Skeletal muscle tissue (tissue), 4 donors: ENCODE results near the gene ARMS2. TPM values are rescaled to one million over a fixed set of nuclear protein-coding genes. Genes with fewer than 3 reads are reported as not detected.

Source experiments
- H3K27ac ChIP-seq: one replicate; pipeline ENCODE4 v1.7.0; 2013; ENCODE audit warnings: mild to moderate bottlenecking, low read depth, low read length, inconsistent platforms
- H3K27me3 ChIP-seq, 3 donors: one replicate each; pipeline ENCODE4 v1.7.0; 2013; ENCODE audit warnings: low read length in 3 of 3; ENCODE audit not compliant: control insufficient read depth in 3 of 3, insufficient read depth in 3 of 3
- H3K36me3 ChIP-seq, 3 donors: one replicate each; pipeline ENCODE4 v1.7.0; 2013; ENCODE audit warnings: low read length in 3 of 3; ENCODE audit not compliant: control insufficient read depth in 3 of 3, insufficient read depth in 3 of 3
- H3K4me1 ChIP-seq, 3 donors: one replicate each; pipeline ENCODE4 v1.7.0; 2013; ENCODE audit warnings: low read length in 3 of 3, mild to moderate bottlenecking in 3 of 3; ENCODE audit not compliant: control insufficient read depth in 3 of 3, insufficient read depth in 3 of 3
- H3K4me3 ChIP-seq, 3 donors: one replicate each; pipeline ENCODE4 v1.7.0; 2013; ENCODE audit warnings: low read length in 3 of 3
- H3K9ac ChIP-seq, 3 donors: one replicate each; pipeline ENCODE4 v1.7.0; 2013; ENCODE audit warnings: low read length in 3 of 3, mild to moderate bottlenecking in 3 of 3, moderate library complexity in 2 of 3, low read depth in 1 of 3
- H3K9me3 ChIP-seq, 3 donors: one replicate each; pipeline ENCODE4 v1.7.0; 2013; ENCODE audit warnings: low read length in 3 of 3; ENCODE audit not compliant: control insufficient read depth in 3 of 3
- total RNA-seq: library from RNA; depleted of rRNA; stranded (reverse); fragments of >200 nt; gene quantifications from one replicate; pipeline ENCODE4 v1.2.3, GENCODE V29; 2014
- donor health status: Osteomylitis.

ARMS2 gene
- total RNA-seq, 1 donor from 2014 or later, result not detected

DNA sequence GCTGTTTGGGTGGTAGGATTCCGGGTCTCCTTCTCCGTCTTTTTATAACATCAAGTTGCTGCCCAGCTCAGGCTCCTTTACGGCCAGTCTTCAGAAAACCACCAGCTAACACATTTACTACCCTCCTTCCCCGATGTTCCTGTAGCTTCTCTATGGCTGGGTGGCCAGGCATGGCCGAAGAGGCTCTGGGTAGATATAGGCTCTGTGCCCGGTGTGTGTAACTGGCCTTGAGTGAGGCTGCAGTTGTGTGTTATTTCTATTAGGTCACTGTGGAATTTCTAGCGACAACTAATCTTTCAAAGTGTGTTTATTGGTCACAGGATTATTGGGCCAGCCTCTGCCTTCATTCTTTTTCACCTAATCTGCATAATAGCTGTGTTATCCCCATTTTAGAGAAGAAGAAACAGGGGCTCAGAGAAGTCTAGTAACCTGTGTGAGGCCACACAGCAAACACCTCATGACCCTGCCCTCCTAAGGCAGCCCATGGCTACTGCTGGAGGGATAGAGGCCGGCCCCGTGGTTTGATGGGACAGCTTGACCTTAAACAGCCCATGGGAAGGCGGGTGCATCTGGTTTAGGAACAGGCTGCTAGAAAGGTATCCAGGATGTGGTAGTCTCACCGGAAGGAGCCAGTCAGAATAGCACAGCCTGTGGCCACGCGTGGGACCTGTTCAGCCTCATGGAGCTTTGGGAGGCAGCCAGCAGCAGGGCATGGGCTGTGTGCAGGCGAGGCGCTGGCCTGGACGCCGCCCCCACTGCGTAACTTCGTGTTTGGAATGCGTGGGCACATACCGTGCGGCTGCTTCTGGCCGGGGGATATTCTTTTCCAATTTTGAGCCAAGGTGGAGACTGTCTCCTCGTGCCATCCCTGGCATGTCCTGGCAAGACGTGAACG, 36.6 kb downstream of the ARMS2 start:
- H3K27me3 ChIP-seq, result no peaks in the 10 kb centered on the region
- H3K27ac ChIP-seq, result peak overlapping the region; percentile 29
- H3K36me3 ChIP-seq, result peaks cover 0 to 3% (median 0%) of the 10 kb centered on the region in 3 donors
- H3K4me1 ChIP-seq, result peaks cover 26 to 37% (median 36%) of the 10 kb centered on the region in 3 donors
- H3K9me3 ChIP-seq, result no peaks in the 10 kb centered on the region
- H3K4me3 ChIP-seq, result no peak overlapping the region
- no peak overlapping the region for H3K9ac ChIP-seq

DNA sequence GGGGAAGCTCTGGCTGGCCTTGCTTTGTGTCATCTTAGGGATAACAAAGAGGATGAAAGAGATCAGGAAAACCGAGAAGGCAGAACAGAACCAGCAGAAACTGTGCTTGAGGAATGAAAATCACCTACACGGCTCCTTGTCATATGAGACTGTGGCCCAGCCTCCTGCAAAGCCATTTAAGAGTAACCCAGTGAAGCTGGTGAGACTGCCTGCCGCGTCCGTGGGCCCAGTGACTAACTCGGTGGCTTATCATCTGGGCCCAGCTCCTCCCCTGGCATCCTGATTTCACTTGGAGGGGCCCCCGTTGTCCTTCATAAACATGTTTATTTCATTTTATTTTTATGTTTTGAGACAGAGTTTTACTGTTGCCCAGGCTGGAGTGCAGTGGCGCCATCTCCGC, 37.6 kb downstream of the ARMS2 start:
- Histone ChIP-seq H3K9ac (no peak overlapping the region), H3K4me3 (no peak overlapping the region), H3K9me3 (no peaks in the 10 kb centered on the region), H3K27ac (no peak overlapping the region), H3K36me3 (peaks cover 0 to 3% (median 0%) of the 10 kb centered on the region in 3 donors), H3K27me3 (no peaks in the 10 kb centered on the region), H3K4me1 (peaks cover 25 to 31% (median 28%) of the 10 kb centered on the region in 3 donors)

DNA sequence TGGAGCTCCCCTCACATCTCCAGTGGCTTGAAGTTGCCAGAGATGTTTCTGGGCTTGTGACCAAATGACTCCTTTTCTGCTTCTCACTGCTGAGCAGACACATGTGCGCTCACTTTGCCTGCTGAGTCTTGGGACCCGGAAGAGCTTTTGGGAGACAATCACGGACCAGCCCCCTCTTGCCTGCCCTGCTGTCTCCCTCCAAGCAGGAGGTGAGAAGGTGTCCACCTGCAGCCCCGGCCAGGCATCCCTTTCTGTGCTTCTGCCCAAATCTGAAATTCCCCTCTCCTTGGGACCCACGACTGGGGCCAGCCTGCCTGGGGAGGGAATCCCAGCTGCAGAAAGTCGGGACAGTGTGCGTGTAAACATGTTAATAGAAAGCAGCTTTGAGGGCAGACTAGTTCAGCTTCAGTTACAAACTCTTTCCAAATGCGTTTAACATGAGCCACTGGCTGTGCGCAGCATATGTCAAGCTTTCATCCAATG, 38.6 kb downstream of the ARMS2 start:
- H3K4me3 ChIP-seq, result no peak overlapping the region
- H3K9ac ChIP-seq, result no peak overlapping the region
- H3K36me3 ChIP-seq, result peaks cover 0 to 3% (median 0%) of the 10 kb centered on the region in 3 donors
- peak overlapping the region; percentile 72 for H3K27ac ChIP-seq
- H3K27me3 ChIP-seq, result no peaks in the 10 kb centered on the region
- no peaks in the 10 kb centered on the region for H3K9me3 ChIP-seq
- H3K4me1 ChIP-seq, result peaks cover 23 to 29% (median 28%) of the 10 kb centered on the region in 3 donors

DNA sequence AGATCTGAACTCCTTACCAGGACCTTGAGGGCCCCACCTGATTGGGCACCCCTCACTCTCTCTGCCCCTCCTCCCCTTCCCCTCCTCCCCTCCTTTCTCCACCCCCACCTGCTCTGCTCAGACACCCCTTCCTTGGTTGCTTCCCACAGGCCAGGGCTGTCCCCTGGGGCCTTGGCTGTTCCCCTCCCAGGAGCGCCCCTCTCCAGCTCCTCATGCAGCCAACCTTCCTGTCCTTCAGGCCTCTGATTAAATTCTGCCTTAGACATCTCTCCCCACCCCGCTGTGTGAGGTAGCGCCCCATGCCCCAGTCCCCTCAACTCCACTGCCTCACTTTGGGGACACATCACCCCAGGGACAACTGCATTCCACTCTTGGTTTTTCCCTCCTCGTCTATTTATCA, 39.3 kb downstream of the ARMS2 start:
- Histone ChIP-seq H3K27ac (peak overlapping the region; percentile 72), H3K36me3 (peaks cover 0 to 3% (median 0%) of the 10 kb centered on the region in 3 donors), H3K27me3 (no peaks in the 10 kb centered on the region), H3K4me1 (peaks cover 29 to 33% (median 30%) of the 10 kb centered on the region in 3 donors), H3K9me3 (no peaks in the 10 kb centered on the region), H3K4me3 (no peak overlapping the region), H3K9ac (no peak overlapping the region)

DNA sequence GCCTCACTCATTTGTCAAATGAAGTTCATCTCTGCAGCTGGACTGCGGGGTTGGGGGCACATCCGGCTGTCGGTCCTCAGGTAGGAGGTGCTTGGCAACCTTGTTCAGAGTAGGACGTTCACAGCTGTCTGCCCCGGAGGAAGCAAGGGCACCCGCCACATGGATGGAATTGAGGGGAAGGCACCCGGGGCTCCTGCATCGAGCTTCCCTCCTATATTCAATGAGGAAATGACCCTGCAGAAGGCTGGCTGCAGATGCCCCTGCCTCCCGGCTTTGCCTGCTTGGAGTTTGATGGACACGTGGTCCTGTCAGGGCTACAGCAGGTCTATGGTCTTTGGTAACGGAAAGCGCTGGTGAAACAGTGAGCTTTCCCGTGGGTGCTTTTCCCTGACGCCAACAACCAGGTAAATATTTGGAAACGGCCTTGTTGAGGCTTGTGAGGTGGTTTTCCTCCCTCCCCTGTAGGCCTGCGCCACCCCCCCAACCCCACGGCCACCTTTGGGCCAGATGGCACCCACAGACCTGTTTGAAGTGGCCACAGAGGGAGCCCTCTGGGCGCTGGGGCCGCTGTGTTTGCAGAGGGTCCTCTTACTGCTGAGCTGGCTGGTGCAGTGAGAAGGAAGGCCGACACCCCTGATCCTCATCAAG, 39.8 kb downstream of the ARMS2 start:
- Histone ChIP-seq H3K27me3 (no peaks in the 10 kb centered on the region), H3K36me3 (peaks cover 0 to 2% (median 0%) of the 10 kb centered on the region in 3 donors), H3K9ac (no peak overlapping the region), H3K4me1 (peaks cover 34 to 38% (median 36%) of the 10 kb centered on the region in 3 donors), H3K9me3 (no peaks in the 10 kb centered on the region), H3K4me3 (no peak overlapping the region), H3K27ac (peak overlapping the region; percentile 72)

DNA sequence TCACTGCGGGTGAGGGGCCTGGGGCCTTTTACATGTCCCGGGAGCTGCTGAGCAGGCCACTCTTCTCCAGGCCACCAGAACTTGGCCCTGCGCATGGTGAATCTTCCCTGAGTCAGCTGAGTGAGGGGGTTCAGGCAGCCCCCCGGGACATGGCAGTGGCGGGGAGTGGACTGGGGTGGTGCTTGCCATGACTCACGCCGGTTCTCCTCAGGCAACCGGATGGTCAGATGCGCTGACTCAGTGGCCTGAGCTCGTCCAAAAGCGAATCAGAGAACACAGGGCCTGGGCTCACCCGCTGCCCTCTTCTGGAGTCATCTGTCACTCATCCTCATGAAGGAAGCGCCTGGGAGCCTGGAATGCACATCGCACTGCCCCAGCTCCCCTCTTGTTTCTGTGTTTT, 40.4 kb downstream of the ARMS2 start:
- H3K9me3 ChIP-seq, result no peaks in the 10 kb centered on the region
- H3K27me3 ChIP-seq, result no peaks in the 10 kb centered on the region
- no peaks in the 10 kb centered on the region for H3K36me3 ChIP-seq
- H3K27ac ChIP-seq, result peak overlapping the region; percentile 72
- H3K4me1 ChIP-seq, result peaks cover 34 to 42% (median 40%) of the 10 kb centered on the region in 3 donors
- H3K9ac ChIP-seq, result peak overlapping the region in 1 of 3 donors; percentile 38
- H3K4me3 ChIP-seq, result no peak overlapping the region

DNA sequence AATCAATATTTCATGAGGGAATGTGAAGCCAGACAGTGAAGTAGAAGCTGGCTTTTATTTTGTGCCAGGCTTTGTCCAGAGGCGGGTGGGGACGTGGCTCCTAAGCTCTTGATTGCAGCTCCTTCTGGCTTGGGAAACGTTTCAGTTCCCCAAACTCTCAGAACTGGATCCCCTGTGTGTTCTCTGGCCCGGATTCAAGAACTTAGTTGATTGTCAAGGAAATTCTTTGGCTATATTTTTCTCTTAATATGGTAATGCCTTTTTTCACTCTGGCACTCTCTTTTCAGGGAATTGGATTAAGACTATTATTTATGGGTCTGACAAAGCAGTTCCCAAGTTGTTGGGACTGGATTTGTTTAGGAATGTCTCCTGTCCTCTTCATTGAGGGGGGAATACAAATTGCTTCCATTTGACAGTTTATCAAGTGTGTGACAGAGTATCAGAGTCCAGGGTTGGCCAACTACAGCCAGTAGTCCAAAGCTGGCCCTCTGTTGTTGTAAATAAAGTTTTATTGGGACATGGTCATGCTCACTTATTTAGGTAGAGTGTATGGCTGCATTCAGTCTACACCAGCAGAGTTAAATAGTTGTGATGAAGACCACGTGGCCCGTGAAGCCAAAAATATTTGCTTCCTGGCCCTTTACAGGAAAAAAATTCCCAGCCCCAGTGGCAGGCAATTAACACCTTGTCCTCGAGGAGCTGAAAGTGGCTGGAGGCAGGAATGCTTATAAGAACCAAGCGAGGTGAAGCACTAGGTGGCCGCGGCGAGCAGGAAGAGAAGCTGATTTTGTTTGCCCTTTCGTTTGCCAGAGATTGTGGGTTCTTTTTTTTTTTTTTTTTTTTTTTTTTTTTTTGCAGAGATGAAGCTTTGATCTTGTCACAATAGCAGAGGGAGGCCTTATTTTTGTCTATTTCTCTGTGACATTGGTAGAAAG, 41.2 kb downstream of the ARMS2 start:
- no peak overlapping the region for H3K9ac ChIP-seq
- peak overlapping the region; percentile 72 for H3K27ac ChIP-seq
- H3K27me3 ChIP-seq, result no peaks in the 10 kb centered on the region
- H3K4me1 ChIP-seq, result peaks cover 34 to 49% (median 42%) of the 10 kb centered on the region in 3 donors
- no peak overlapping the region for H3K4me3 ChIP-seq
- H3K9me3 ChIP-seq, result no peaks in the 10 kb centered on the region
- no peaks in the 10 kb centered on the region for H3K36me3 ChIP-seq

DNA sequence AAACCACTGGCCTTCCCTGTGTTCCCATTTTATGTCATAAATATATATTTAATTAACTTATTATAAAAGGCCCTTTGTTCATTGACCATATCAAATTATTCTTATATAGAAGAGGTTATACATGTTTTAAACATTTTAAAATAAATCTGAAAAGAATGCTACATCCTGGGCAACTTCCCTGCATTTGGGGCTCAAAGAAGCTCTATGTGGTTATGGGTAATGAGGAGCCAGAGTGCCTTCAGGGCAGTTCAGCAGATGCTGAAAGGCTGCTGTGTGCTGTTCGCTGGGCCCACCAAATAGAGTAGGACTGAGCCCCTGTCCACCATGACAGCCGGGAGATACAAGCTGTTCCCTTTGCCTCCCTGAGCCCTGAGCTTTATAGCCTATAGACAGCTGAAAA, 42.8 kb downstream of the ARMS2 start:
- Histone ChIP-seq H3K27ac (no peak overlapping the region), H3K9me3 (no peaks in the 10 kb centered on the region), H3K9ac (no peak overlapping the region), H3K27me3 (no peaks in the 10 kb centered on the region), H3K4me1 (peaks cover 23 to 43% (median 39%) of the 10 kb centered on the region in 3 donors), H3K36me3 (peaks cover 0 to 5% (median 0%) of the 10 kb centered on the region in 3 donors), H3K4me3 (no peak overlapping the region)

DNA sequence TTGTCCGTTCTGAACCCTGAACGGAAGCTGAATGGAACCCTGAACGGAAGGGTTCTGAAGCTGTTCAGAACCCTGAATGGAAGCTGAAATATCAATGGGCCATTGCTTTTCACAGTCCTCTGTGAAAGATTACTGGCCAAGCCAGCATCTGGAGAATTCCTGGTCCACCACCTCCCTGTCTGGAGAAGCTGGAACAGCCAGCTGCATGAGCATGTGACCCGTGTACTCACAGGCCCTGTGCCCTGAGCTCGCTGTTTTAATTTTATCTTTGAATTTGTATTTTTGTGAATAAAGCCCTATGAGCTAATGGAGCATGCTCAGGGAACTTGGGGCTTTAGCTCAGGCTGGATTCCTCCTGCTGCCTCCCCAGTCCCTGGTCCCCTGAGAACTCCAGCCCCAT, 44.1 kb downstream of the ARMS2 start:
- Histone ChIP-seq H3K27ac (peak overlapping the region; percentile 74), H3K27me3 (no peaks in the 10 kb centered on the region), H3K9ac (peak overlapping the region in 1 of 3 donors; percentile 18), H3K9me3 (no peaks in the 10 kb centered on the region), H3K4me1 (peaks cover 11 to 37% (median 33%) of the 10 kb centered on the region in 3 donors), H3K4me3 (no peak overlapping the region), H3K36me3 (peaks cover 0 to 5% (median 0%) of the 10 kb centered on the region in 3 donors)
